ENCODE data around the gene BCR. TPM values are rescaled to one million over a fixed set of nuclear protein-coding genes. Genes with fewer than 3 reads are reported as not detected.

The BCR gene
- total RNA-seq, 1 experiment from 2014 or later: 40.5 TPM

DNA sequence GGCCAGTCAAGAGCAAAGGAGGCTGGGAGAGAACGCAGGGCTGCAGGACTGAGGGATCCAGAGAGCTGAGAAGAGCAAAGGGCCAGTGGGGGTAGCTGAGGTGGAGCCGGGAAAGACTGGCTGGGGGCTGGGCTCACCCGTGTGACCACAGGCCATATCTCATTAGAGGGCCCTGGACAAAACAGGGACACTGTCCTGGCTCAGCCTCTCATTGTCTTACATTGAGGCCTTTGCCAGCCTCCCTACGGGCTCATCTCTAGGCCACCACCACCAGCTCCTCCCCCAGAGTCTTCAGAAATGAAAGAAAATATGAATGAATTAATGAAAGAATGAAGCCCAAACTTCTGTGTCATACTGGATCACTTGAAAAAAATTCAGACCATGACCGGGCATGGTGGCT is 25.8 kb upstream of the BCR start:
- Histone ChIP-seq H3K27ac (ENCODE audit: low read length) (no peak overlapping the region), H3K36me3 (ENCODE audit: insufficient read depth, low read length) (0 out of 2 replicates have a peak, but pooled peaks cover 3% of the 10 kb centered on the region), H4K20me1 (ENCODE audit: insufficient read depth, low read depth, low read length) (no peaks in the 10 kb centered on the region), H3K9me3 (ENCODE audit: low read length) (no peaks in the 10 kb centered on the region), H3K4me2 (ENCODE audit: low read depth, low read length, poor library complexity, severe bottlenecking) (no peak overlapping the region), H3K4me3 (ENCODE audit: low read length) (no peak overlapping the region), H3K9me2 (replicated peaks; ENCODE audit: insufficient read depth, low read length) (no peaks in the 10 kb centered on the region), H3K27me3 (ENCODE audit: low read length) (no peaks in the 10 kb centered on the region), H3K9ac (ENCODE audit: low read length) (no peak overlapping the region), H2AFZ (ENCODE audit: low read length) (no peak overlapping the region), H3K4me1 (ENCODE audit: low read length) (peaks cover 26% of the 10 kb centered on the region), H3K79me2 (ENCODE audit: low read length) (no peaks in the 10 kb centered on the region)
- DNase-seq: no peak

DNA sequence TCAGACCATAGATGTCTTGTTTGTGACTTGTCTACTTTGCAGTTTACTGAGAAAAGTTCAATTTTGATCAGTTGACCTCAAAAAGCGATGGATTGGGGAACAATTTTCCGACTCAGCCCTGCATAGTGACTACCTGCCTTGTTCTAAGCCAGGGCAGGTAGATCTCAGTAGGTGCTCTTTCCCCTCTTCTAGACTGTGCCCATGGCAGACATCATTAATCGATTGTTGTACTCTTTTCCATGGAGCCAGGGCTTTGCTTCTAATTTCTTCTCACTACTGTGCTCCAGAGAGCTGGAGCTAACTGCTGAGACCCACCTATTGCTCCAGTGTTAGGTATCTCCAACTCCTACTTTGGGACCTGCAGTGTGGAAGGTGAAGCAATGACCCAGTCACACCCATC is 25.2 kb upstream of the BCR start:
- no peak overlapping the region for H2AFZ ChIP-seq (ENCODE audit: low read length)
- no peak for DNase-seq
- H3K9me2 ChIP-seq (replicated peaks; ENCODE audit: insufficient read depth, low read length): no peaks in the 10 kb centered on the region
- no peaks in the 10 kb centered on the region for H3K9me3 ChIP-seq (ENCODE audit: low read length)
- no peaks in the 10 kb centered on the region for H3K27me3 ChIP-seq (ENCODE audit: low read length)
- no peak overlapping the region for H3K4me3 ChIP-seq (ENCODE audit: low read length)
- no peaks in the 10 kb centered on the region for H4K20me1 ChIP-seq (ENCODE audit: insufficient read depth, low read depth, low read length)
- H3K36me3 ChIP-seq (ENCODE audit: insufficient read depth, low read length): 0 out of 2 replicates have a peak, but pooled peaks cover 3% of the 10 kb centered on the region
- peaks cover 26% of the 10 kb centered on the region for H3K4me1 ChIP-seq (ENCODE audit: low read length)
- no peaks in the 10 kb centered on the region for H3K79me2 ChIP-seq (ENCODE audit: low read length)
- H3K27ac ChIP-seq (ENCODE audit: low read length): no peak overlapping the region
- no peak overlapping the region for H3K9ac ChIP-seq (ENCODE audit: low read length)
- no peak overlapping the region for H3K4me2 ChIP-seq (ENCODE audit: low read depth, low read length, poor library complexity, severe bottlenecking)

DNA sequence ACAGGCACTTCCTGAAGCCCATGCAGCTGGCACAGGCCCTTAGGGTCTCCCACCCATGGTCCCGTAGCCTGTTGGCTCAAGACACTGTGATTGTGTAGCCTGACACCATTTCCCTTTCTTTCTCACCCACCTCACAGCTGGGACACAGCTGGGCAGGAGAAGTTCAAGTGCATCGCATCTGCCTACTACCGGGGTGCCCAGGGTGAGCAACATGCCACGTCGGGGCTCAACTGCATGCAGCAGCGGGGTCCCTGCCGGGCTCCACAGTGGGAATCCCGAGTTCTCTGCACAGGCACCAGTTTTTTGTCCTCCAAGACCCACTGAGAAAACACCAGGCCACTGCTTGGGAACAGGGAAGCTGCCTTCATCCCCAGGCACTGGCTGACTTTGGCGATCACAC is 24.5 kb upstream of the BCR start:
- H3K4me3 ChIP-seq (ENCODE audit: low read length): no peak overlapping the region
- H4K20me1 ChIP-seq (ENCODE audit: insufficient read depth, low read depth, low read length): no peaks in the 10 kb centered on the region
- no peak overlapping the region for H3K9ac ChIP-seq (ENCODE audit: low read length)
- H2AFZ ChIP-seq (ENCODE audit: low read length): no peak overlapping the region
- H3K4me1 ChIP-seq (ENCODE audit: low read length): peaks cover 26% of the 10 kb centered on the region
- H3K27ac ChIP-seq (ENCODE audit: low read length): no peak overlapping the region
- no peaks in the 10 kb centered on the region for H3K9me3 ChIP-seq (ENCODE audit: low read length)
- no peak overlapping the region for H3K4me2 ChIP-seq (ENCODE audit: low read depth, low read length, poor library complexity, severe bottlenecking)
- H3K9me2 ChIP-seq (replicated peaks; ENCODE audit: insufficient read depth, low read length): no peaks in the 10 kb centered on the region
- 0 out of 2 replicates have a peak, but pooled peaks cover 3% of the 10 kb centered on the region for H3K36me3 ChIP-seq (ENCODE audit: insufficient read depth, low read length)
- no peak for DNase-seq
- no peaks in the 10 kb centered on the region for H3K79me2 ChIP-seq (ENCODE audit: low read length)
- no peaks in the 10 kb centered on the region for H3K27me3 ChIP-seq (ENCODE audit: low read length)

DNA sequence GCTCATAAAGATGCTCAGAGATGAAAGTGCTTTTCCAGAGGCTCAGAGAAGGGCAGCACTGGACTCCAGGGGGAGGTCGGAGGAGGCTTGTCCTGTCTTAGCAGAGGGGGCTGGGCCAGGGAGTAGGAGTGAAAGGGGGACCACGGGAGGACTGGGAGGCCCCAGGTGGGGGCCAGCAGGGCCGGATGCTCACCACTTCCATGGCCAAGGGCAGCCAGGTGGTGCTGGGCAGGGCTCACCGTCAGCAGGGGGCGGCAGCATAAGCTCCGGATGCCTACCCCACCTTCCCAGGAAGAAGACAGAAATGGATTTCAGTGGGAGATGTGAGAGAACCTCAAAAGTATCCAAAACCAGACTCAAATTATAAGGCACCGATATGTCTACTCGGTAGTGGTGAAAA is 24.0 kb upstream of the BCR start:
- H3K4me1 ChIP-seq (ENCODE audit: low read length): peaks cover 26% of the 10 kb centered on the region
- H3K27ac ChIP-seq (ENCODE audit: low read length): no peak overlapping the region
- no peak overlapping the region for H3K9ac ChIP-seq (ENCODE audit: low read length)
- no peak overlapping the region for H3K4me3 ChIP-seq (ENCODE audit: low read length)
- H3K4me2 ChIP-seq (ENCODE audit: low read depth, low read length, poor library complexity, severe bottlenecking): peak overlapping the region; percentile 34
- H3K36me3 ChIP-seq (ENCODE audit: insufficient read depth, low read length): 0 out of 2 replicates have a peak, but pooled peaks cover 3% of the 10 kb centered on the region
- H3K79me2 ChIP-seq (ENCODE audit: low read length): no peaks in the 10 kb centered on the region
- no peak for DNase-seq
- no peaks in the 10 kb centered on the region for H3K9me3 ChIP-seq (ENCODE audit: low read length)
- H3K9me2 ChIP-seq (replicated peaks; ENCODE audit: insufficient read depth, low read length): no peaks in the 10 kb centered on the region
- H2AFZ ChIP-seq (ENCODE audit: low read length): no peak overlapping the region
- no peaks in the 10 kb centered on the region for H3K27me3 ChIP-seq (ENCODE audit: low read length)
- no peaks in the 10 kb centered on the region for H4K20me1 ChIP-seq (ENCODE audit: insufficient read depth, low read depth, low read length)

DNA sequence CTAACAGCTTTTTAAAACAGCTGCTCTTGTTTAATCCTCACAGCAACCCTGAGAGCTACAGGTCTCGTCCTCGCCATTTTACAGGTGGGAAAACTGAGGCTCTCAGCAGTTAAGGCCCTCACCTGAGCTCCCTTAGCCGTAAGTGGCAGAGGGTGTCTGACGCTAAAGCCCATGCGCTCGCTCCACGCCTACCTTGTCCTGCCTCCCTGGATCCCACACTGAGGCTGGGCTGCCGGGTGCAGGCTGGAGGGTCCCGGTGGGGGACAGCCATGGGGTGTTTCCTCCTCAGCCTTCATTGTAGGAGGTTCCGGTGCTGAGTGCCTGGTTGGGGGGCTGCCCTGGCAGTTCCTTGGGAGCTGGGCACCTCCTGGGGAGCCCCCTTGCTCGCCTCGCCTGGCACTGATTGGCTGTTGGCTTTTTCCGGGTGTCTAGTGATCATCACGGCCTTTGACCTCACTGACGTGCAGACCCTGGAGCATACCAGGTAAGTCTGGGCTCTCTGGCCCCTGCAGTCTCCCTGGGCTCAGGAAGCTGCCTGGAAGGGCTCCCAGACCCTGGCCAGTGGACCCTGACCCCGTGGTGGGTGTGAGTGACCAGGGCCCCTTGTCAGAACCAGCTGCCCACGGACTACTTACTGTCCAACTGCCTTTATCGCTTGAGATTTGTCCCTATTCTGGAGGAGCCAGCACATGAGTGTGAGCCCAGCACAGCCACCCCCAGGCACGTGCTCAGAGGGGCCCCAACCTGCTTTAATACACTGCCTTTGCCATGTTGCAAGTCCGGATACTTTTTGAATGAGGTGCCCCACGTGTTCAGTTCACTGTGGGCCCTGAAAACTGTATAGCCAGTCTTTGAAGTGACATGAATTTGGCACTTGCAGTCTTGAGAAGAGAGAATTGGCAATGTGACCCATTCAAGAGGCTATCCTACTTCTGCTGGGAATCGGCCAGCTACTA is 22.5 kb upstream of the BCR start:
- Histone ChIP-seq H3K9me3 (ENCODE audit: low read length) (no peaks in the 10 kb centered on the region), H3K4me3 (ENCODE audit: low read length) (no peak overlapping the region), H3K36me3 (ENCODE audit: insufficient read depth, low read length) (0 out of 2 replicates have a peak, but pooled peaks cover 3% of the 10 kb centered on the region), H3K27me3 (ENCODE audit: low read length) (no peaks in the 10 kb centered on the region), H3K9ac (ENCODE audit: low read length) (no peak overlapping the region), H3K27ac (ENCODE audit: low read length) (no peak overlapping the region), H3K79me2 (ENCODE audit: low read length) (no peaks in the 10 kb centered on the region), H4K20me1 (ENCODE audit: insufficient read depth, low read depth, low read length) (no peaks in the 10 kb centered on the region), H3K4me2 (ENCODE audit: low read depth, low read length, poor library complexity, severe bottlenecking) (no peak overlapping the region), H2AFZ (ENCODE audit: low read length) (no peak overlapping the region), H3K4me1 (ENCODE audit: low read length) (peaks cover 16% of the 10 kb centered on the region), H3K9me2 (replicated peaks; ENCODE audit: insufficient read depth, low read length) (no peaks in the 10 kb centered on the region)
- DNase-seq: no peak

DNA sequence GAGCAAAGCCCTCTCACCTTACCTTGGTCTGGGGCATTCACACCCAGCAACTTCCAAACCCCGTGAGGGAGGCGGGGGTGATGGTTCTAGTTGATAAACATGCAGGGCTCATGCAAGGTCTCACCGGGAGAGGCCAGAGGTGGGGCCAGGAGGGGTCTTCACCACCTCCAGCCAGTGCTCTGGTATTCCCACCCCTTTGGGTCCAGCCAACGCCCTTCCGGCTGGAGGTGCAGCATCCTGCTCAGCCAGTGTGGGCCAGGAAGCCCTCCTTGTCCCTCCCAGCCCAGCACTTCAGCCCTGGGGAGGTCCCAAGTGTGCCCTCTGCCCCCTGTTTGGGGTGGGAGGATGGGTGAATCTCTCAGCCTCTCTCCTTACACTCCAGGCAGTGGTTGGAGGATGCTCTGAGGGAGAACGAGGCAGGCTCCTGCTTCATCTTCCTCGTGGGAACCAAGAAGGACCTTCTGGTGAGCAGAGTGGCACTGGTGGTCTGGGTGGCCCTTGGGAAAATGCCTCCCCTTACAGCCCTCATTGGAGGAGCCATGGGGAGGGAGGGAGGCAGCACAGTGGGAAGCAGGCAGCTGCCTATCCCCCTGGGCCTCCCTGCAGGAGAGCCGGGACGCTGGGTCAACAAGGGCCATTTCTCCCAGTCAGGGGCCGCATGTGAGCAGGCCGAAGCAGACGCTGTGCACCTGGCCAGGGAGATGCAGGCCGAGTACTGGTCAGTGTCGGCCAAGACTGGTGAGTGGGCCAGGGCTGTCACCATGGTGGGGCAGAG is 21.6 kb upstream of the BCR start:
- no peaks in the 10 kb centered on the region for H3K79me2 ChIP-seq (ENCODE audit: low read length)
- DNase-seq: no peak
- H3K4me2 ChIP-seq (ENCODE audit: low read depth, low read length, poor library complexity, severe bottlenecking): no peak overlapping the region
- H3K27ac ChIP-seq (ENCODE audit: low read length): no peak overlapping the region
- no peaks in the 10 kb centered on the region for H3K9me3 ChIP-seq (ENCODE audit: low read length)
- H3K27me3 ChIP-seq (ENCODE audit: low read length): no peaks in the 10 kb centered on the region
- no peak overlapping the region for H2AFZ ChIP-seq (ENCODE audit: low read length)
- H3K9me2 ChIP-seq (replicated peaks; ENCODE audit: insufficient read depth, low read length): no peaks in the 10 kb centered on the region
- no peak overlapping the region for H3K9ac ChIP-seq (ENCODE audit: low read length)
- H3K4me1 ChIP-seq (ENCODE audit: low read length): peaks cover 9% of the 10 kb centered on the region
- no peaks in the 10 kb centered on the region for H4K20me1 ChIP-seq (ENCODE audit: insufficient read depth, low read depth, low read length)
- H3K4me3 ChIP-seq (ENCODE audit: low read length): no peak overlapping the region
- 0 out of 2 replicates have a peak, but pooled peaks cover 3% of the 10 kb centered on the region for H3K36me3 ChIP-seq (ENCODE audit: insufficient read depth, low read length)

DNA sequence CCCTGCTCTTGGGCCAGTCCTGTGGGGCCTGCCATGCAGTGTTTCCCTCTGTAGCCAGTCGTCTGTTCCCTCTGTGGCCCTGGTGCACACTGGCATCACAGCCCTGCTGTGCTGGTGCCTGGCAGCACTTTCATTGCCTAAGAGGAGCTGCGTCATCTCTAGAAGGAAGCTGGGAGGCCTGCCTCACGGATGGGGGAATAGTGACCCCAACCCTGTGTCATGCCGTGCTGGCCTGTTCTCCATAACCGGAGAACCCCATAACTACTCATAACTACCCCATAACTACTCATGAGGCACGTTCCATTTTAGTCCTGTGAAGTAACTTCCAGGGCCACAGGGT is 21.0 kb upstream of the BCR start:
- H2AFZ ChIP-seq (ENCODE audit: low read length): no peak overlapping the region
- H3K27ac ChIP-seq (ENCODE audit: low read length): no peak overlapping the region
- no peaks in the 10 kb centered on the region for H3K79me2 ChIP-seq (ENCODE audit: low read length)
- no peaks in the 10 kb centered on the region for H3K27me3 ChIP-seq (ENCODE audit: low read length)
- DNase-seq: no peak
- H3K9me2 ChIP-seq (replicated peaks; ENCODE audit: insufficient read depth, low read length): no peaks in the 10 kb centered on the region
- H4K20me1 ChIP-seq (ENCODE audit: insufficient read depth, low read depth, low read length): no peaks in the 10 kb centered on the region
- H3K4me1 ChIP-seq (ENCODE audit: low read length): peaks cover 9% of the 10 kb centered on the region
- no peak overlapping the region for H3K9ac ChIP-seq (ENCODE audit: low read length)
- H3K4me2 ChIP-seq (ENCODE audit: low read depth, low read length, poor library complexity, severe bottlenecking): no peak overlapping the region
- no peaks in the 10 kb centered on the region for H3K9me3 ChIP-seq (ENCODE audit: low read length)
- H3K4me3 ChIP-seq (ENCODE audit: low read length): no peak overlapping the region
- H3K36me3 ChIP-seq (ENCODE audit: insufficient read depth, low read length): 0 out of 2 replicates have a peak, but pooled peaks cover 2% of the 10 kb centered on the region

DNA sequence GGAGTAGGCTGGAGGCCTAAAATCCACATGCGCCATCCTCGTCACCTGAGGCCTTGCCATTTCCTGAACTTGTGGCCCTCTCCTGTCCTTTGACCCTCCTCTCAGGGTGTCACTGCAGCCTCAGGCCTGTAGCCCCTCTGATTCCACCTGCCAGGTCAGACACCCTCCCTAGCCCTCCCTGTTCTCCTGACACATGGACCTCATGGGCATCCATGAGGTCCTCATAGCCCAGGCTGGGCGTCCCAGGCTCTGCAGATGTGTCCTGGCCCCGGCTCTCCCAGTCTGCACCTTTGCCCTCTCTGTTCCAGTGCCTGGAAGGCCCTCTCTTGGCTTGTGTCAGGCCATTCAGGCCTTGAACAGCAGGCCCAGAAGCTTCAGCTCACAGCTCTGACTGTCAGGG is 19.3 kb upstream of the BCR start:
- Histone ChIP-seq H3K9me3 (ENCODE audit: low read length) (no peaks in the 10 kb centered on the region), H3K4me1 (ENCODE audit: low read length) (peaks cover 9% of the 10 kb centered on the region), H3K36me3 (ENCODE audit: insufficient read depth, low read length) (no peaks in the 10 kb centered on the region), H3K4me3 (ENCODE audit: low read length) (no peak overlapping the region), H3K27ac (ENCODE audit: low read length) (no peak overlapping the region), H3K4me2 (ENCODE audit: low read depth, low read length, poor library complexity, severe bottlenecking) (no peak overlapping the region), H3K9ac (ENCODE audit: low read length) (no peak overlapping the region), H3K79me2 (ENCODE audit: low read length) (no peaks in the 10 kb centered on the region), H3K9me2 (replicated peaks; ENCODE audit: insufficient read depth, low read length) (no peaks in the 10 kb centered on the region), H2AFZ (ENCODE audit: low read length) (no peak overlapping the region), H3K27me3 (ENCODE audit: low read length) (no peaks in the 10 kb centered on the region), H4K20me1 (ENCODE audit: insufficient read depth, low read depth, low read length) (no peaks in the 10 kb centered on the region)
- no peak for DNase-seq

All from Karpas-422 (cell line).